ENCODE results near the gene LYRM4. TPM values are rescaled to one million over a fixed set of nuclear protein-coding genes. Genes with fewer than 3 reads are reported as not detected.

The LYRM4 gene
- total and polyA plus RNA-seq, 2 donors: 20.6 to 20.8 TPM

DNA sequence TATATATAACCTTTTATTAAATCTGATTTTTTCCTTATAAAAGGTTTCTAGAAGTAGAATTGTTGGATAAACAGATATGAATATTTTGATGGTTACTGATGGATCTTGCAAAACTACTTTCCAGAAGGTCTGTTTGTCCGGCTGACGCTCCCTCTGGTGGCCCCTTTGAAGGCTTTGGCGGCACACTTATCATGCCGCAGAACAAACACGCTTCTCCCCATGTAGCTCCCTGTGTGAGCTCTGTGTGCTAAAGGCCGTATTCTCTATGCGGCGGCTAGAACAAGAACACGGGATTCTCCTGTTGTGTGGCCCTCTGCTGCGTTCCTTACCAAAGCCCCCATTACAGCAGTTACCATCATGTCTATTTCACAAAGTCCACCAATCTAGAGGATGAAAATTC, 145.6 kb downstream of the LYRM4 start:
- Histone ChIP-seq H3K4me1 (ENCODE audit: insufficient read depth) (no peaks in the 10 kb centered on the region), H3K27ac (ENCODE audit: low read depth) (no peak overlapping the region), H3K4me3 (ENCODE audit: low read depth, low read length) (no peak overlapping the region), H3K36me3 (ENCODE audit: insufficient read depth) (no peaks in the 10 kb centered on the region)
- no peak for DNase-seq (ENCODE audit: extremely low spot score)
- WGBS: 88% methylated on average over 10 of the region's 10 CpGs

GRCh38 chr6:5113096-5113495, 147.7 kb downstream of the LYRM4 start:
- Histone ChIP-seq H3K4me1 (ENCODE audit: insufficient read depth) (no peaks in the 10 kb centered on the region), H3K27ac (ENCODE audit: low read depth) (no peak overlapping the region), H3K36me3 (ENCODE audit: insufficient read depth) (no peaks in the 10 kb centered on the region), H3K4me3 (ENCODE audit: low read depth, low read length) (no peak overlapping the region)
- DNase-seq (ENCODE audit: extremely low spot score): no peak
- 93% methylated on average over 13 of the region's 13 CpGs for WGBS

GRCh38 chr6:5112066-5112799, 148.5 kb downstream of the LYRM4 start:
- Histone ChIP-seq H3K4me1 (ENCODE audit: insufficient read depth) (no peaks in the 10 kb centered on the region), H3K36me3 (ENCODE audit: insufficient read depth) (no peaks in the 10 kb centered on the region), H3K27ac (ENCODE audit: low read depth) (no peak overlapping the region), H3K4me3 (ENCODE audit: low read depth, low read length) (no peak overlapping the region)
- WGBS: 87% methylated on average over 17 of the region's 17 CpGs
- no peak for DNase-seq (ENCODE audit: extremely low spot score)

DNA sequence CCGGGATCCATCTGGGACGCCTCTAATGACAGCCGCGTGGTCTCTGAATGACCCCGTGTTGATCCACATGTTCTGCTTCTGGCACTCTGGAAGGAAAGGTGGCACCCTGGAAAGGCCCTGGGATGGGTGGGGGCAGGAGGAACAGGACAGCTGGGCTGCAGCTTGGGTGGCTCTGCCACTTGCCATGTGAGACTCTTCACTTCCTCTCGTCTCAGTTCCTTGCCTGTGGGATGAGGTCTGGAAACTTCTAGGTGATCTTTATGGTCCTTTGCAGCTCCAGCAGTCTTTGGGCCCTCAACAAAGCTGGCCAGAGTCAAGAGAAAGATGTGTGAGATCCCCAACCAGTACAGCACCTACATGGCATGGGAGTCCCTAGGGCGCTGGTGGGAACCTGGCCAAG, 149.1 kb downstream of the LYRM4 start:
- Histone ChIP-seq H3K4me1 (ENCODE audit: insufficient read depth) (no peaks in the 10 kb centered on the region), H3K4me3 (ENCODE audit: low read depth, low read length) (no peak overlapping the region), H3K27ac (ENCODE audit: low read depth) (no peak overlapping the region), H3K36me3 (ENCODE audit: insufficient read depth) (no peaks in the 10 kb centered on the region)
- no peak for DNase-seq (ENCODE audit: extremely low spot score)
- WGBS: 81% methylated on average over 7 of the region's 7 CpGs

DNA sequence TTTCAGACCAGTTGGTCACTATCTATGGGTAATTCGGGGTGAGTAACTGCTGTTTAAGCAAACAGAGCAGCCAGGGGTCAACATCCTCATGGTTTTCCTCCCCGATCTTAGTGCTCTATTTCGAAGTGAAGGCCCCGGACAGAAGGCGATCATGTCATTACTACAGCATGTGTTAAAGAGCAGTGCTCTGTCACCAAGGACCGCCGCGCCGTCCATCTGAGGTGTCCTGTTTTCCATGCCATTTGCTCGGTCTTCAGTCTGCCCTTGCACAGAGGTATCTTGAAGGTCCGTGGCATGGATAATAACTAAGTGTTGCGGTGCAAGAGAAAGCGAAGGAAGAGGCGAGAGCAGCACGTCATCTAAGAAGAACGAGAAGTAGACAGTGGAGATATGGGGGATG, 150.5 kb downstream of the LYRM4 start:
- no peaks in the 10 kb centered on the region for H3K36me3 ChIP-seq (ENCODE audit: insufficient read depth)
- no peaks in the 10 kb centered on the region for H3K4me1 ChIP-seq (ENCODE audit: insufficient read depth)
- DNase-seq (ENCODE audit: extremely low spot score): no peak
- WGBS: 93% methylated on average over 16 of the region's 16 CpGs
- no peak overlapping the region for H3K27ac ChIP-seq (ENCODE audit: low read depth)
- no peak overlapping the region for H3K4me3 ChIP-seq (ENCODE audit: low read depth, low read length)

GRCh38 chr6:5109436-5109835, 151.3 kb downstream of the LYRM4 start:
- WGBS: 91% methylated on average over 10 of the region's 10 CpGs
- no peak overlapping the region for H3K4me3 ChIP-seq (ENCODE audit: low read depth, low read length)
- no peak for DNase-seq (ENCODE audit: extremely low spot score)

GRCh38 chr6:5108536-5109150, 152.1 kb downstream of the LYRM4 start:
- no peak overlapping the region for H3K27ac ChIP-seq (ENCODE audit: low read depth)
- no peak overlapping the region for H3K4me3 ChIP-seq (ENCODE audit: low read depth, low read length)
- H3K4me1 ChIP-seq (ENCODE audit: insufficient read depth): no peaks in the 10 kb centered on the region
- 80% methylated on average over 6 of the region's 6 CpGs for WGBS
- no peaks in the 10 kb centered on the region for H3K36me3 ChIP-seq (ENCODE audit: insufficient read depth)
- no peak for DNase-seq (ENCODE audit: extremely low spot score)

More at GRCh38 chr6:5109436-5109835, 151.3 kb downstream of the LYRM4 start:
- H3K27ac ChIP-seq (ENCODE audit: low read depth): no peak overlapping the region
- H3K4me1 ChIP-seq (ENCODE audit: insufficient read depth): no peaks in the 10 kb centered on the region
- H3K36me3 ChIP-seq (ENCODE audit: insufficient read depth): no peaks in the 10 kb centered on the region

- H3K27ac ChIP-seq (ENCODE audit: low read depth): no peak overlapping the region
- 63% methylated on average over 9 of the region's 9 CpGs for WGBS
- H3K4me3 ChIP-seq (ENCODE audit: low read depth, low read length): no peak overlapping the region
- DNase-seq (ENCODE audit: extremely low spot score): no peak
- no peaks in the 10 kb centered on the region for H3K36me3 ChIP-seq (ENCODE audit: insufficient read depth)
- no peaks in the 10 kb centered on the region for H3K4me1 ChIP-seq (ENCODE audit: insufficient read depth)
Measured at GRCh38 chr6:5108068-5108467, 152.7 kb downstream of the LYRM4 start.

DNA sequence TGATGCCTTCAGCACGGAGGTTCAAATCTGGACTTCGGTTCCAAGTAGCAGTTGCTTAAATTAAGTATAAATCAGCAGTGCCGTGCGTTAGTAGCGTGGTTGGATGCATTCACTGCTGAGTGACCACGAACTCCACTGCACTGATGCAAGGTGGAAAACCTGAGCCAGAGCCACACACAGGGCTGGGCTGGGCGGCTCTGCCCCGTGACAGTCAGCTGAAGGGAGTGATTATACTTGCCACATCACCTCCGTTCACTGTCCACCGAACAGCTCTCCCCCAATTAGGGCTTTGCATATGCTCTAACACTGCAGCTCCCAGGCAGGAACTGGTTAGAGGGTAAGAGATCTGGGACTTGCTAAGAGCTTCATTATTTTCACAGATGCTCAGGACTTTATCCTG, 153.4 kb downstream of the LYRM4 start:
- 94% methylated on average over 10 of the region's 10 CpGs for WGBS
- H3K36me3 ChIP-seq (ENCODE audit: insufficient read depth): no peaks in the 10 kb centered on the region
- no peak for DNase-seq (ENCODE audit: extremely low spot score)
- no peak overlapping the region for H3K4me3 ChIP-seq (ENCODE audit: low read depth, low read length)
- no peak overlapping the region for H3K27ac ChIP-seq (ENCODE audit: low read depth)
- no peaks in the 10 kb centered on the region for H3K4me1 ChIP-seq (ENCODE audit: insufficient read depth)

DNA sequence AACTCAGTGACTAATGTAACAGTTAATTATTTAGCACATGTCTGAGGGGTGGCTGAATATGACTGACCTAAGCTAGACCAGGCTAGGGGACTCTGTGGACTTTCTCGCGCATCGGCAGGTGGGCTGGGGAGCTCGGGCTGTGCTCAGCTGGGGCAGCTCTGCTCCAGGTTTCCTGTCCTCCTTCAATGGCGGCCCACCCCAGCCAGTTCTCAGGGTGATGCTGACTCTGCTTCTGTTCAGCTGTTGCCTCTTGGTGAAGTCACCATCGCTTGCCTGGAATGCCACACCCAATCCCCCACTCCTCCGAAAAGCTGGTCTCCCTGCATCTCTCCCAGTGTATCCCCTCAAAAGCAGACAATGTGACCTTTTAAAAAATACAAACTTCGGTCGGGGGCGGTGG, 155.6 kb downstream of the LYRM4 start:
- WGBS: 94% methylated on average over 10 of the region's 10 CpGs
- Histone ChIP-seq H3K4me3 (ENCODE audit: low read depth, low read length) (no peak overlapping the region), H3K4me1 (ENCODE audit: insufficient read depth) (no peaks in the 10 kb centered on the region), H3K27ac (ENCODE audit: low read depth) (no peak overlapping the region), H3K36me3 (ENCODE audit: insufficient read depth) (no peaks in the 10 kb centered on the region)
- no peak for DNase-seq (ENCODE audit: extremely low spot score)

DNA sequence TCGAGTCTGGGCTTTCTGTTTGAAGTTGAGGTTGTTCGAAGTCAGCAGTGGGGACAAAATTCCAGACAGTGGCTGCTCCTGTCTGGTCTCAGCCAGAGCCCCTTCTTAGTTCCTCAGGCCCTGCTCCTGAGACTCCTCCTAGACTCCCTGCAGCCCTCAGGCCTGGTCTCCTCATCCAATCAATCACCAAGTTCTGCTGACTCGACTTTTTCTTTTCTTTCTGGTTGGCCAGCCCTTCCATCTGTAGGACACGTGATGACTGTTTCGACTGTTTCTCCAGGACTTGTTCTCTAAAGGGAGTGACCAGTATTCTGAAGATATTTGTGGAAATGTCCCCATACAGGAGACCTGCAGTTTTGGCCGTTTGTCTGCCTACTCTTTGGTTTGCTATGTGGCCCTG, 156.1 kb downstream of the LYRM4 start:
- Histone ChIP-seq H3K4me3 (ENCODE audit: low read depth, low read length) (no peak overlapping the region), H3K27ac (ENCODE audit: low read depth) (no peak overlapping the region), H3K4me1 (ENCODE audit: insufficient read depth) (no peaks in the 10 kb centered on the region), H3K36me3 (ENCODE audit: insufficient read depth) (no peaks in the 10 kb centered on the region)
- DNase-seq (ENCODE audit: extremely low spot score): no peak
- 94% methylated on average over 6 of the region's 6 CpGs for WGBS

DNA sequence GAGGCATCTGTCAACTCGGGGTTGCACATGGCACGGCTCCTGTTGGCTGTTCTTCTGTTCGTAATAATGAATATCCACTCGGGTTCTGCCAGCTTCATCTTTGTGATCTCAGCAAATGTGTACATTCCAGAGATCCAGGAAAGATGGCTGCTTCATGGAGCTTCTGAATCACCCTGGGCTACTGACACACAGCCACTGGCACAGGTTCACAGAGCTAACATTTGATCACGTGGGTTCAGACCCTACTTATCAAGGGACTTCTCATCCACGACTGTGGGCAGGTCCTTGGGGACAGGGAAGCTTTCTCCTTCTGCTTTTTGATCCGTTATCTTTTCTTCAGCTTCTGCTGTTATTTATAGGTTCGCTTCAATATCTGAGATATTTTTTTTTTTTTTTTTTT, 157.5 kb downstream of the LYRM4 start:
- 87% methylated on average over 8 of the region's 8 CpGs for WGBS
- no peaks in the 10 kb centered on the region for H3K4me1 ChIP-seq (ENCODE audit: insufficient read depth)
- H3K27ac ChIP-seq (ENCODE audit: low read depth): no peak overlapping the region
- H3K36me3 ChIP-seq (ENCODE audit: insufficient read depth): no peaks in the 10 kb centered on the region
- H3K4me3 ChIP-seq (ENCODE audit: low read depth, low read length): no peak overlapping the region
- DNase-seq (ENCODE audit: extremely low spot score): no peak

- Histone ChIP-seq H3K27ac (ENCODE audit: low read depth) (no peak overlapping the region), H3K4me1 (ENCODE audit: insufficient read depth) (no peaks in the 10 kb centered on the region), H3K36me3 (ENCODE audit: insufficient read depth) (no peaks in the 10 kb centered on the region), H3K4me3 (ENCODE audit: low read depth, low read length) (no peak overlapping the region)
- no peak for DNase-seq (ENCODE audit: extremely low spot score)
- 89% methylated on average over 8 of the region's 8 CpGs for WGBS
Measured at GRCh38 chr6:5102267-5102970, 158.3 kb downstream of the LYRM4 start.

DNA sequence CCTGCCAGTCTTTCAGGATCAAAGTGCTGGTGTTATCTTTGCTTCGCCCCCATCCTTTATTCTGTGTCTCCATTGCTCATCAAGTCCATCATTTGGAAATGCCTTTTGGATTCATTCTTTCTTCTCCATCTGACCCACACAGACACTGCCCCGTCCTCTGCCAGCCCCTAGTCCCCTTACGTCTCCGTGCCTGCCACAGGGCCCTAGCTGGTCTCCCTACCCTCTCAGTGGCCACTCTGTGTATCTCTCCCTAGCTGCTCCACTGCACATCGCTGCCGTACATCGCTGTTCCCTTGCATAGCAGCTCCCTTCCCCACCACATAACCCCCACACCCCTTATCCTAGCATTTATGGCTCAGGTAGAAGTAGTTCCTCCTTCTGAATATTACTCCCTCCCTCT, 159.9 kb downstream of the LYRM4 start:
- no peak overlapping the region for H3K4me3 ChIP-seq (ENCODE audit: low read depth, low read length)
- no peaks in the 10 kb centered on the region for H3K4me1 ChIP-seq (ENCODE audit: insufficient read depth)
- DNase-seq (ENCODE audit: extremely low spot score): no peak
- no peaks in the 10 kb centered on the region for H3K36me3 ChIP-seq (ENCODE audit: insufficient read depth)
- 92% methylated on average over 7 of the region's 7 CpGs for WGBS
- no peak overlapping the region for H3K27ac ChIP-seq (ENCODE audit: low read depth)
